ENCODE measurements around the gene PLEKHG4B.

Gene PLEKHG4B

GRCh38 chr5:139579-140442, 47.8 kb downstream of the PLEKHG4B start:
- DNase-seq: no peak

- DNase-seq: no peak
Observed at GRCh38 chr5:140443-140829, 48.5 kb downstream of the PLEKHG4B start.

- DNase-seq: no peak
Observed at GRCh38 chr5:141211-141610, 49.2 kb downstream of the PLEKHG4B start.

- no peak for DNase-seq
Observed at GRCh38 chr5:141761-142160, 49.8 kb downstream of the PLEKHG4B start.

- DNase-seq: no peak
Observed at GRCh38 chr5:142246-142810, 50.4 kb downstream of the PLEKHG4B start.

GRCh38 chr5:143041-143440, 51.1 kb downstream of the PLEKHG4B start:
- DNase-seq: no peak

- DNase-seq: no peak
Observed at GRCh38 chr5:144941-145340, 53.0 kb downstream of the PLEKHG4B start.

- no peak for DNase-seq
Observed at GRCh38 chr5:145585-146323, 53.8 kb downstream of the PLEKHG4B start.

- no peak for DNase-seq
Observed at GRCh38 chr5:147751-148150, 55.8 kb downstream of the PLEKHG4B start.

- DNase-seq: no peak
Observed at GRCh38 chr5:149745-150485, 57.9 kb downstream of the PLEKHG4B start.

- DNase-seq: no peak
Observed at GRCh38 chr5:150746-151145, 58.8 kb downstream of the PLEKHG4B start.

GRCh38 chr5:152077-152476, 60.1 kb downstream of the PLEKHG4B start:
- DNase-seq: no peak

GRCh38 chr5:153256-153655, 61.3 kb downstream of the PLEKHG4B start:
- DNase-seq: no peak

- DNase-seq: no peak
Observed at GRCh38 chr5:154236-154635, 62.3 kb downstream of the PLEKHG4B start.

GRCh38 chr5:154826-155225, 62.9 kb downstream of the PLEKHG4B start:
- DNase-seq: no peak

- DNase-seq: no peak
Observed at GRCh38 chr5:155651-156410, 63.9 kb downstream of the PLEKHG4B start.

- DNase-seq: no peak
Observed at GRCh38 chr5:156411-157072, 64.6 kb downstream of the PLEKHG4B start.

GRCh38 chr5:157126-157715, 65.3 kb downstream of the PLEKHG4B start:
- DNase-seq: no peak

GRCh38 chr5:157801-158200, 65.8 kb downstream of the PLEKHG4B start:
- no peak for DNase-seq

GRCh38 chr5:158807-159447, 67.0 kb downstream of the PLEKHG4B start:
- DNase-seq: no peak
